GM18909 (cell line): ENCODE measurements around the gene SPN.
"Not testable (repeated sequence)": the region's sequence is repeated elsewhere in the genome, so short reads cannot be mapped to it uniquely, and the experiment has no call there.

Experiments used
- ATAC-seq: cut with Tn5 transposase; IDR thresholded peaks from one replicate; pipeline ENCODE4 v1.9.1; 2021; ENCODE audit warnings: mild to moderate bottlenecking; ENCODE audit not compliant: unreplicated experiment, poor library complexity

SPN gene

DNA sequence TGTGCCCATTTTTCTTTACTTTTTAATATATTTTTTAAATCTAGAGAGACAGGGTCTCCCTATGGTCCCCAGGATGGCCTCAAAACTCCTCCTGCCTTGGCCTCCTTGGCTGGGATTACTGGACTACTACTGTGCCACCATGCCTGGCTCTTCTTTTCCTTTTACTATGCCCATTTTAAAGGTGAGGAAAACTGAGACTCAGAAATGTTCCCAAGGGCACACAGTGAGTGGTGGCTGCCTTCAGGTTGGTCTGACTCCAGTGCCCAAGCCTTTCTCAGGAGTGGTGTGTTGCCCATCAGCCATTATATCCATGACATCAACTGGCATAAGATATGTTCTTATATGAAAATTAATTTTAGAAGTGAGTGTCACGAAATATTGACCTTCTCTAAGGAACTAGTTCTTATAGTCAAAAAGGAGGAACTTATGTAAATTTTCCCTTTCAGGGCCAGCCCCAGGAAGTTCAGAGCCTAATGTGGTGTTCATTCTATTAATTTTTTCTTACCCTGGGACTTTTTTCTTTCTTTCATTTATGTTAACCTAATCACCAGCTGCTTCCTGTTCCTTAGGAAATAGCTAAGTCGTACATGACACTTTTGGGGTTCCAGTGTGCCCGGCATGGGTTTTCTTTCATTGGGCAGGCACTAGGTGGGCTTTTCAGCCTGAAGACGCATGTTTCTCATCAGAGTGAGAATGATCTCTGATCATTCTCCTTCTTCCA lies 17.9 kb upstream of the SPN start:
- no peak for ATAC-seq

GRCh38 chr16:29645694-29646187 lies 17.3 kb upstream of the SPN start:
- no peak for ATAC-seq

- no peak for ATAC-seq
These were observed 16.1 kb upstream of the SPN start for GRCh38 chr16:29646947-29647346.

DNA sequence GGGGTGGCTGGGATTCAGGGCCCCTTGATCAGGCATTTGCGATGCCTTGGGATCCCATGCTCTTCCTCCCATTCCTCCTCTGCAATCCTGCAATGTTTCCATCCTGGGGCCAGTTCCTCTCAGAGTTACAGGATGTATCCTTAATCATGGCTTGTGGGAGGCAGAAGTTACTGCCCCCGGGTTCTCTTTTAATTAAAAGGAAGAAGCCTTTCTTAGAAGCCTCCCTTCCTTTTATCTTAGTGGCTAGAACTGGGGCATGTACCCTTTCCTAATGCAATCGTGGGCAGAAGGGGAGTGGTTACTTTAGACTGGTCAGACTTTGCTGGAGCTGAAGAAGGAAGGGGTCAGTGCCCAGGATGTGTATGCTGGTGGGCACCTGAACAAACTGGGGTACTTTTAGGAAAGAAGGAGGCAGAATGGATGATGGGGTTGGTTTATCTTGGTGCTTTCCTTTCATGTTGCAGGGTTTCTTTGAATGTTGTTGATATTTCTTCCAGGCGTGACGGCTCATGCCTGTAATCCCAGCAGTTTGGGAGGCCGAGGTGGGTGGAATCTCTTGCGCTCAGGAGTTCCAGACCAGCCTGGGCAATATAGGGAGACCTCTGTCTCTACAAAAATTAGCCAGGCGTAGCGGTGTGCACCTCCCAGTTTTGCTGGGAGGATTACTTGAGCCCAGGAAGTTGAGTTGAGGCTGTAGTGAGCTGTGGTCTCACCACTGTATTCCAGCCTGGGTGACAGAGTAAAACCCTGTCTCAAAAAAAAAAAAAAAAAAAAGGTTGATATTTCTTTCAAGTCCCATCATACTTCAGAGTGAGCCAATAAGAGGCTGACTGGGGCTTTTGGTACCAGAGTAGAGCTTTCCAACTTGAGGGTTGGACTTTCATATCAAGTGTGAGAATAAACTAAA lies 13.2 kb upstream of the SPN start:
- ATAC-seq = no peak

- ATAC-seq = no peak
These were observed 12.3 kb upstream of the SPN start for GRCh38 chr16:29650771-29651170.

DNA sequence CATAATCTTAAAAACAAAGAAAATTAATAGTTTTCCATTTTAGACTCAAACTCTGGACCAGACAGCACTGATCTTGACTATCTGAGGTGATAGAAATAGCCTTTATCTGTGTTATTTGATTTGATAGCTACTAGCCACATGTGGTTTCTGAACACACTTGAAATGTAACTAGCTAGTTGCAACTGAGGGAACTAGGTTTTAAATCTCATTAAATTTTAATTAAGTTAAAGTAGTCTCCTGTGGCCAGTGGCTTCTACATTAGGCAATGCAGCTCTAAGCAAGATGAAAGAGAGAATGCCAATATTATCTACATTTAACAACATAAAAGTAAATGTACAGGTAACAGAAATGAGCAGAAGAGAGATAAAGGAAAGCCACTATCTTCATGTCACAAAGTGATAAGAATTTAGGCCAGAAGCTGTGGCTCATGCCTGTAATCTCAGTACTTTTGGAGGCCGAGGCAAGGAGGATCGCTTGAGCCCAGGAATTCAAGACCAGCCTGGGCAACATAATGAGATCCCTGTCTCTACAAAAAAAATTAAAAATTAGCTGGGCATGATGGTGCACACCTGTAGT lies 11.2 kb upstream of the SPN start:
- ATAC-seq = no peak

GRCh38 chr16:29653471-29653870 lies 9.6 kb upstream of the SPN start:
- no peak for ATAC-seq

GRCh38 chr16:29653890-29654289 lies 9.2 kb upstream of the SPN start:
- ATAC-seq = not testable (repeated sequence)

- ATAC-seq = no peak
These were observed 6.1 kb upstream of the SPN start for GRCh38 chr16:29656688-29657523.

DNA sequence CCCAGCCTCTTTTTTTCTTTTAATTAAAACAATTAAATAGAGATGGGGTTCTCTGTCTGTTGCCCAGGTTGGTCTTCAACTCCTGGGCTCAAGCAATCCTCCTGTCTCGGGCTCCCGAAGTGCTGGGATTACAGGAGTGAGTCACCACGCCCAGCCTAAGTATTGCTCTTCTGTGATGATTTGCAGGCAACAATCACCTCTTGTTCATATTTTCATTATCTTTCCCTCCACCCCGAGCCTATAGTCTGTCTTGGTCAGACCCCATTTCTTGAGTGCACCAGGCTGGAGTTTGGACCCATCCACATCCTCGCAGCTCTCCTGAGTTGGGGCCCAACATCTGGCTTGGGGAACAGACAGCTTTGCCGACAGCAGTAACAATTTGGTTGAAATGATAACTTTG lies 4.3 kb upstream of the SPN start:
- no peak for ATAC-seq

- ATAC-seq = no peak
These were observed 883 bp upstream of the SPN start for GRCh38 chr16:29662000-29662728.

- ATAC-seq = peak; percentile 34
These were observed 375 bp upstream of the SPN start for GRCh38 chr16:29662729-29663015.

DNA sequence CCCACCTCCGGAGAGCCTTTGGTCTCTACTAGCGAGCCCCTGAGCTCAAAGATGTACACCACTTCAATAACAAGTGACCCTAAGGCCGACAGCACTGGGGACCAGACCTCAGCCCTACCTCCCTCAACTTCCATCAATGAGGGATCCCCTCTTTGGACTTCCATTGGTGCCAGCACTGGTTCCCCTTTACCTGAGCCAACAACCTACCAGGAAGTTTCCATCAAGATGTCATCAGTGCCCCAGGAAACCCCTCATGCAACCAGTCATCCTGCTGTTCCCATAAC lies 702 bp downstream of the SPN start:
- ATAC-seq = no peak

- ATAC-seq = no peak
These were observed 1.3 kb downstream of the SPN start for GRCh38 chr16:29664091-29664921.

DNA sequence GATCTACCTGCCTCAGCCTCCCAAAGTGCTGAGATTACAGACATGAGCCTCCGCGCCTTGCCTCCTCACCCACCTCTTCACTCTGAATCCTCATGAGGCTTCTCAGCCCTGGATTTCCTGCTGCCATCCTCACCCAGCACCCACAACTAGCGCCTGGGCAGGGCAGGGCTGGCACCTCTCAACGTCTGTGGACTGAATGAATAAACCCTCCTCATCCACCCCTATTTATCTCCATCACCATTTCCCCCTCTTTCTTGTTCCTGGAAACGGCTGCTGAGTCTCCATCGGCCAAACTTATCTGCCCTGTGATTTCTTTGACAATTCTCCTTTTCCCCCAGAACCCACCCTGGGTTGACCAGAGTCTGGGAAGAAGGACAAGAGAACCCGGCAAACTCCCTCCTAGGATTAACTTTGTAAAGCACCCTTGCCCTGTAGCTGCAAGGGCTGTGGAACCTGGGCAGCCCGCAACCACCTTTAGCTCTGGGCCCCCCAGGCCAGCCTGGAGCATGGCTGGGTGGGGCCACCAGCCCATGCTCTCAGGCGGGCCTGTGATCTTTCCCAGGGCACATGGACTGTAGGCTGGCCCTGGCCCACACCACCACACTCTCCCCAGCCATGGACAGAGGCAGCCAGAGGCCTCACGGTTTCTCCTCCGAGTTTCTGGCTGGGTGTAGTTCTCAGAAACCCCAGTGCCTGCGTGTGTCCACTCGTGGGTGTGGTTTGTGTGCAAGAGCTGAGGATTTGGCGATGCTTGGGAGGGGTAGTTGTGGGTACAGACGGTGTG lies 2.4 kb downstream of the SPN start:
- no peak for ATAC-seq

DNA sequence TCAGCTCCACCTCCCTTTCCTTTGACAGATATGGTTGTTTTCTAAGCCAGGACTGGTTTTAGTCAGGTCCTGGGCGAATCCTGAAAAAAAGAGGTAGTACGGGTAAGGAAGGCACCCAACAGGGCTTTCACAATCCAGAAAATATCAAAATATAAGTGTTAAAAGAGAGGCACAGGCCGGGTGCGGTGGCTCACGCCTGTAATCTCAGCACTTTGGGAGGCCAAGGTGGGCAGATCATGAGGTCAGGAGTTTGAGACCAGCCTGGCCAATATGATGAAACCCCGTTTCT lies 4.2 kb downstream of the SPN start:
- not testable (repeated sequence) for ATAC-seq

- no peak for ATAC-seq
These were observed 4.7 kb downstream of the SPN start for GRCh38 chr16:29667755-29668154.

GRCh38 chr16:29668267-29668666 lies 5.2 kb downstream of the SPN start:
- ATAC-seq = no peak

DNA sequence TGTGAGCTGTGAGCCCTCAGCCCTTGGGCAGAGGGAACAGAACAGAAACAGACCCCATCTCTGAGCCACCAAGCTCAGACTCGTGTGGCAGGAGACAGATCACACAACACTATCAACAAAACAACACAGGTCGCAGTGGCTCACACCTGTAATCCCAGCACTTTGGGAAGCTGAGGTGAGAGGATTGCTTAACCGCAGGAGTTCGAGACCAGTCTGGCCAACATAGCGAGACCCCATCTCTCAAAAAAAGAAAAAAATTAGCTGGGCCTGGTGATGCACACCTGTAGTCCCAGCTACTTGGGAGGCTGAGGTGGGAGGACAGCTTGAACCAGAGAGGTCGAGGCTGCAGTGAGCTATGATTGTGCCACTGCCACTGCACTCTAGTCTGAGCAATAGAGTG lies 10.5 kb downstream of the SPN start:
- ATAC-seq = no peak
